C4-2B (cell line): ENCODE results near the gene EEF1G.

ENCODE experiments used
- ZFX ChIP-seq: fragments of 450-650 bp; IDR thresholded peaks from 2 replicates; pipeline ENCODE4 v1.6.1; 2017
- TF ChIP-seq, protein P1 (sequence below): fragments of 450-650 bp; conservative IDR thresholded peaks from 2 replicates; pipeline ENCODE4 v1.5.1; 2017; ENCODE audit warnings: mild to moderate bottlenecking

GRCh38 chr11:62569611-62570010 lies 4.1 kb downstream of the EEF1G start:
- TF ChIP-seq, protein P1, sequence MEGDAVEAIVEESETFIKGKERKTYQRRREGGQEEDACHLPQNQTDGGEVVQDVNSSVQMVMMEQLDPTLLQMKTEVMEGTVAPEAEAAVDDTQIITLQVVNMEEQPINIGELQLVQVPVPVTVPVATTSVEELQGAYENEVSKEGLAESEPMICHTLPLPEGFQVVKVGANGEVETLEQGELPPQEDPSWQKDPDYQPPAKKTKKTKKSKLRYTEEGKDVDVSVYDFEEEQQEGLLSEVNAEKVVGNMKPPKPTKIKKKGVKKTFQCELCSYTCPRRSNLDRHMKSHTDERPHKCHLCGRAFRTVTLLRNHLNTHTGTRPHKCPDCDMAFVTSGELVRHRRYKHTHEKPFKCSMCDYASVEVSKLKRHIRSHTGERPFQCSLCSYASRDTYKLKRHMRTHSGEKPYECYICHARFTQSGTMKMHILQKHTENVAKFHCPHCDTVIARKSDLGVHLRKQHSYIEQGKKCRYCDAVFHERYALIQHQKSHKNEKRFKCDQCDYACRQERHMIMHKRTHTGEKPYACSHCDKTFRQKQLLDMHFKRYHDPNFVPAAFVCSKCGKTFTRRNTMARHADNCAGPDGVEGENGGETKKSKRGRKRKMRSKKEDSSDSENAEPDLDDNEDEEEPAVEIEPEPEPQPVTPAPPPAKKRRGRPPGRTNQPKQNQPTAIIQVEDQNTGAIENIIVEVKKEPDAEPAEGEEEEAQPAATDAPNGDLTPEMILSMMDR, result no peak
- no peak for TF ChIP-seq ZFX
